HepG2 (cell line): ENCODE measurements around the gene XXYLT1. TPM values are rescaled to one million over a fixed set of nuclear protein-coding genes. Genes with fewer than 3 reads are reported as not detected.

Experiments
- BHLHE40 ChIP-seq: IDR thresholded peaks from 2 replicates; pipeline ENCODE4 v1.6.1; 2011; ENCODE audit warnings: low read length, improper control_type of control experiment
- CCAR2 ChIP-seq: fragments of 200-400 bp; formaldehyde crosslinking; optimal IDR thresholded peaks from 2 replicates; pipeline ENCODE3; 2018; ENCODE audit warnings: low read depth, mild to moderate bottlenecking, low read length, moderate library complexity
- GATAD2A ChIP-seq: IDR thresholded peaks from 2 replicates; pipeline ENCODE4 v1.6.1; 2016
- HHEX ChIP-seq: IDR thresholded peaks from 2 replicates; pipeline ENCODE4 v1.6.1; 2016; ENCODE audit warnings: control low read depth
- MATR3 ChIP-seq: sonication (generic); formaldehyde crosslinking; IDR thresholded peaks from 2 replicates; pipeline ENCODE4 v1.4.0; 2020; ENCODE audit warnings: missing genetic modification reagents
- NR2F6 ChIP-seq, 2 experiments: IDR thresholded peaks; 2 replicates each; pipeline ENCODE4 v1.6.1; 2016; ENCODE audit warnings: antibody characterized with exemption in 1 of 2, mild to moderate bottlenecking in 1 of 2
- SOX13 ChIP-seq, 3 experiments: fragments of 450-650 bp in 1 of 3; sonication (generic) in 1 of 3; formaldehyde crosslinking in 1 of 3; IDR thresholded peaks in 2 of 3; conservative IDR thresholded peaks in 1 of 3; 2 replicates each; pipeline versions ENCODE4 v1.5.0 to v1.6.1; 2016 to 2020; ENCODE audit warnings: antibody characterized with exemption in 1 of 3, mild to moderate bottlenecking in 1 of 3, missing compliant biosample characterization in 1 of 3, missing genetic modification reagents in 1 of 3, moderate library complexity in 1 of 3
- TSC22D2 ChIP-seq: sonication (generic); formaldehyde crosslinking; IDR thresholded peaks from 2 replicates; pipeline ENCODE4 v1.5.1; 2020; ENCODE audit warnings: missing genetic modification reagents, mild to moderate bottlenecking, borderline replicate concordance
- ZBTB42 ChIP-seq: sonication (generic); formaldehyde crosslinking; IDR thresholded peaks from 2 replicates; pipeline ENCODE4 v1.5.0; 2020; ENCODE audit warnings: mild to moderate bottlenecking, missing genetic modification reagents
- ZFP37 ChIP-seq: sonication (generic); formaldehyde crosslinking; IDR thresholded peaks from 2 replicates; pipeline ENCODE4 v1.4.0; 2020; ENCODE audit warnings: missing genetic modification reagents, borderline replicate concordance
- ZKSCAN1 ChIP-seq: fragments of 150-350 bp; IDR thresholded peaks from 2 replicates; pipeline ENCODE4 v1.6.1; 2014; ENCODE audit warnings: low read length
- ZNF317 ChIP-seq: sonication (generic); formaldehyde crosslinking; IDR thresholded peaks from 2 replicates; pipeline ENCODE4 v1.5.0; 2020; ENCODE audit warnings: mild to moderate bottlenecking, missing genetic modification reagents
- ZNF569 ChIP-seq: sonication (generic); formaldehyde crosslinking; IDR thresholded peaks from 2 replicates; pipeline ENCODE4 v1.5.0; 2020; ENCODE audit warnings: mild to moderate bottlenecking, missing genetic modification reagents, moderate library complexity, borderline replicate concordance
- ZSCAN31 ChIP-seq: sonication (generic); formaldehyde crosslinking; IDR thresholded peaks from 2 replicates; pipeline ENCODE4 v1.5.0; 2020; ENCODE audit warnings: low read depth, mild to moderate bottlenecking, missing genetic modification reagents
- polyA plus RNA-seq, 8 experiments: library from polyadenylated mRNA; depleted of rRNA in 3 of 8; stranded (reverse) in 7 of 8; unstranded in 1 of 8; fragments of >200 nt; fragmentation: Illumina TruSeq in 4 of 8; extraction: Trizol in 4 of 8; gene quantifications; 2 replicates each; pipeline versions ENCODE4 v1.2.1 to v1.2.3, GENCODE V29; 2011 to 2016; ENCODE audit warnings: low read depth in 4 of 8, missing spikeins in 1 of 8, mixed read lengths in 1 of 8; ENCODE audit not compliant: insufficient read depth in 1 of 8
- total RNA-seq, 5 experiments: library from RNA; depleted of rRNA; stranded (reverse); fragments of >200 nt; fragmentation: Illumina TruSeq; extraction: Trizol; gene quantifications; 2 replicates each; pipeline ENCODE4 v1.2.3, GENCODE V29; 2016; ENCODE audit warnings: low read depth in 1 of 5
- TF ChIP-seq, protein P1 (sequence below): sonication (generic); formaldehyde crosslinking; IDR thresholded peaks from 2 replicates; pipeline ENCODE4 v1.4.0; 2020; ENCODE audit warnings: low read depth, mild to moderate bottlenecking, missing genetic modification reagents
- TF ChIP-seq, protein P2 (sequence below): sonication (generic); formaldehyde crosslinking; IDR thresholded peaks from 2 replicates; pipeline ENCODE4 v1.5.0; 2020; ENCODE audit warnings: missing genetic modification reagents
- TF ChIP-seq, protein P3 (sequence below): sonication (generic); formaldehyde crosslinking; IDR thresholded peaks from 2 replicates; pipeline ENCODE4 v1.4.0; 2020; ENCODE audit warnings: missing genetic modification reagents
- TF ChIP-seq, protein P4 (sequence below): sonication (generic); formaldehyde crosslinking; IDR thresholded peaks from 2 replicates; pipeline ENCODE4 v1.4.0; 2020; ENCODE audit warnings: missing genetic modification reagents, mild to moderate bottlenecking, borderline replicate concordance
- TF ChIP-seq, protein P5 (sequence below): IDR thresholded peaks from 2 replicates; pipeline ENCODE4 v1.6.1; 2016; ENCODE audit warnings: missing genetic modification reagents, missing compliant biosample characterization

The XXYLT1 gene
- total and polyA plus RNA-seq, 2 of the 13 experiments (the other 11 are each of a cell fraction or from before 2014, with no cell fraction given) = 17.7 to 19.0 TPM

DNA sequence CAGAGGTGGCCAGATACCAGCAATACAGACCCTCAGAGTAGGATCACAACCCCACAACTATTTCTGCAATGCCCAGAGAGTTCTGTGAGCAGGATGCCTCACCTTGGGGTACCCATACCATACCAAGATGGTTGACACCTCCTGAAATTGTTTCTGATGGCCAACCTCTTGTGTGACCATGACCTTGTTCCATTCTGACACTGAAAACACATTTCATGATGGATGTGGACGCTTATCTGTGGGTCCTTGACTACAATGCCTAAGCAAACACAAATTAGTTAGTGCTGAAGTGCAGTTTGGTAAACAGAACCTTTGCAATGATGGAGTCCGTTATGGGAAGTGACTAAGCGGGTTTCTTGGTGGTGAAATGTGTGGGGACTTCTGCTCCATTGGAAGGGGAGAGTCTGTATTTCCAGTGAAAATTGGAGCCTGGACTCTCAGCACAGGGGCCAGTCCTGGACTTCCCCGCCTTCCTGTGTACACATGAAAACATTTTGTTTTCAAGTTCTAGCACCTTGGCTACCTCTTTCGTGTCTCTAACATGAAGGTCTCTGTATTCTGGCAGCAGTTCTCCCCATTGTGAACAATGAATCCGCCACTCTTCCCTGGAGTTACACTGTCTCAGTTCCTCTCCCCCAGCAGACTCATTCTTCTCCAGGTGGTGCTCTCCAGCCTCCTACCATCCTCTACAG lies 106.2 kb downstream of the XXYLT1 start (continued):
- TF ChIP-seq ZKSCAN1 (peak; percentile 20; the same call in 1 of the 2 replicates), ZNF569 (CRISPR knock-in tag) (peak; percentile 32; the same call in 1 of the 2 replicates), GATAD2A (peak; percentile 97), BHLHE40 (no peak), ZSCAN31 (CRISPR knock-in tag) (peak; percentile 71), ZFP37 (peak; percentile 42; the same call in 1 of the 2 replicates), SOX13 (IDR thresholded peaks at IDR 0.05) (peak; percentile 93), SOX13 (CRISPR knock-in tag; conservative IDR thresholded peaks at IDR 0.05 in 1 of 2, IDR thresholded peaks at IDR 0.05 in 1 of 2) (peak in 1 of 2 experiments; percentile 99; a peak in 2 of 4 replicates), CCAR2 (no peak), NR2F6 (IDR thresholded peaks at IDR 0.05) (peak; percentile 98), NR2F6 (CRISPR knock-in tag; IDR thresholded peaks at IDR 0.05) (peak; percentile 99), HHEX (CRISPR knock-in tag) (peak; percentile 90), ZBTB42 (CRISPR knock-in tag) (no peak; the same call in 1 of the 2 replicates), MATR3 (CRISPR knock-in tag) (no peak), TSC22D2 (no peak), ZNF317 (peak; percentile 75)
- TF ChIP-seq, protein P1, sequence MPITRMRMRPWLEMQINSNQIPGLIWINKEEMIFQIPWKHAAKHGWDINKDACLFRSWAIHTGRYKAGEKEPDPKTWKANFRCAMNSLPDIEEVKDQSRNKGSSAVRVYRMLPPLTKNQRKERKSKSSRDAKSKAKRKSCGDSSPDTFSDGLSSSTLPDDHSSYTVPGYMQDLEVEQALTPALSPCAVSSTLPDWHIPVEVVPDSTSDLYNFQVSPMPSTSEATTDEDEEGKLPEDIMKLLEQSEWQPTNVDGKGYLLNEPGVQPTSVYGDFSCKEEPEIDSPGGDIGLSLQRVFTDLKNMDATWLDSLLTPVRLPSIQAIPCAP = 0 out of 2 replicates have a peak, but pooled peaks have one; percentile 12
- TF ChIP-seq, protein P2, sequence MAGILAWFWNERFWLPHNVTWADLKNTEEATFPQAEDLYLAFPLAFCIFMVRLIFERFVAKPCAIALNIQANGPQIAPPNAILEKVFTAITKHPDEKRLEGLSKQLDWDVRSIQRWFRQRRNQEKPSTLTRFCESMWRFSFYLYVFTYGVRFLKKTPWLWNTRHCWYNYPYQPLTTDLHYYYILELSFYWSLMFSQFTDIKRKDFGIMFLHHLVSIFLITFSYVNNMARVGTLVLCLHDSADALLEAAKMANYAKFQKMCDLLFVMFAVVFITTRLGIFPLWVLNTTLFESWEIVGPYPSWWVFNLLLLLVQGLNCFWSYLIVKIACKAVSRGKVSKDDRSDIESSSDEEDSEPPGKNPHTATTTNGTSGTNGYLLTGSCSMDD = no peak
- TF ChIP-seq, protein P3, sequence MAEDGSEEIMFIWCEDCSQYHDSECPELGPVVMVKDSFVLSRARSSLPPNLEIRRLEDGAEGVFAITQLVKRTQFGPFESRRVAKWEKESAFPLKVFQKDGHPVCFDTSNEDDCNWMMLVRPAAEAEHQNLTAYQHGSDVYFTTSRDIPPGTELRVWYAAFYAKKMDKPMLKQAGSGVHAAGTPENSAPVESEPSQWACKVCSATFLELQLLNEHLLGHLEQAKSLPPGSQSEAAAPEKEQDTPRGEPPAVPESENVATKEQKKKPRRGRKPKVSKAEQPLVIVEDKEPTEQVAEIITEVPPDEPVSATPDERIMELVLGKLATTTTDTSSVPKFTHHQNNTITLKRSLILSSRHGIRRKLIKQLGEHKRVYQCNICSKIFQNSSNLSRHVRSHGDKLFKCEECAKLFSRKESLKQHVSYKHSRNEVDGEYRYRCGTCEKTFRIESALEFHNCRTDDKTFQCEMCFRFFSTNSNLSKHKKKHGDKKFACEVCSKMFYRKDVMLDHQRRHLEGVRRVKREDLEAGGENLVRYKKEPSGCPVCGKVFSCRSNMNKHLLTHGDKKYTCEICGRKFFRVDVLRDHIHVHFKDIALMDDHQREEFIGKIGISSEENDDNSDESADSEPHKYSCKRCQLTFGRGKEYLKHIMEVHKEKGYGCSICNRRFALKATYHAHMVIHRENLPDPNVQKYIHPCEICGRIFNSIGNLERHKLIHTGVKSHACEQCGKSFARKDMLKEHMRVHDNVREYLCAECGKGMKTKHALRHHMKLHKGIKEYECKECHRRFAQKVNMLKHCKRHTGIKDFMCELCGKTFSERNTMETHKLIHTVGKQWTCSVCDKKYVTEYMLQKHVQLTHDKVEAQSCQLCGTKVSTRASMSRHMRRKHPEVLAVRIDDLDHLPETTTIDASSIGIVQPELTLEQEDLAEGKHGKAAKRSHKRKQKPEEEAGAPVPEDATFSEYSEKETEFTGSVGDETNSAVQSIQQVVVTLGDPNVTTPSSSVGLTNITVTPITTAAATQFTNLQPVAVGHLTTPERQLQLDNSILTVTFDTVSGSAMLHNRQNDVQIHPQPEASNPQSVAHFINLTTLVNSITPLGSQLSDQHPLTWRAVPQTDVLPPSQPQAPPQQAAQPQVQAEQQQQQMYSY (CRISPR knock-in tag) = peak; percentile 89
- TF ChIP-seq, protein P4, sequence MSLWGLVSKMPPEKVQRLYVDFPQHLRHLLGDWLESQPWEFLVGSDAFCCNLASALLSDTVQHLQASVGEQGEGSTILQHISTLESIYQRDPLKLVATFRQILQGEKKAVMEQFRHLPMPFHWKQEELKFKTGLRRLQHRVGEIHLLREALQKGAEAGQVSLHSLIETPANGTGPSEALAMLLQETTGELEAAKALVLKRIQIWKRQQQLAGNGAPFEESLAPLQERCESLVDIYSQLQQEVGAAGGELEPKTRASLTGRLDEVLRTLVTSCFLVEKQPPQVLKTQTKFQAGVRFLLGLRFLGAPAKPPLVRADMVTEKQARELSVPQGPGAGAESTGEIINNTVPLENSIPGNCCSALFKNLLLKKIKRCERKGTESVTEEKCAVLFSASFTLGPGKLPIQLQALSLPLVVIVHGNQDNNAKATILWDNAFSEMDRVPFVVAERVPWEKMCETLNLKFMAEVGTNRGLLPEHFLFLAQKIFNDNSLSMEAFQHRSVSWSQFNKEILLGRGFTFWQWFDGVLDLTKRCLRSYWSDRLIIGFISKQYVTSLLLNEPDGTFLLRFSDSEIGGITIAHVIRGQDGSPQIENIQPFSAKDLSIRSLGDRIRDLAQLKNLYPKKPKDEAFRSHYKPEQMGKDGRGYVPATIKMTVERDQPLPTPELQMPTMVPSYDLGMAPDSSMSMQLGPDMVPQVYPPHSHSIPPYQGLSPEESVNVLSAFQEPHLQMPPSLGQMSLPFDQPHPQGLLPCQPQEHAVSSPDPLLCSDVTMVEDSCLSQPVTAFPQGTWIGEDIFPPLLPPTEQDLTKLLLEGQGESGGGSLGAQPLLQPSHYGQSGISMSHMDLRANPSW (CRISPR knock-in tag) = peak; percentile 90; the same call in 1 of the 2 replicates
- TF ChIP-seq, protein P5, sequence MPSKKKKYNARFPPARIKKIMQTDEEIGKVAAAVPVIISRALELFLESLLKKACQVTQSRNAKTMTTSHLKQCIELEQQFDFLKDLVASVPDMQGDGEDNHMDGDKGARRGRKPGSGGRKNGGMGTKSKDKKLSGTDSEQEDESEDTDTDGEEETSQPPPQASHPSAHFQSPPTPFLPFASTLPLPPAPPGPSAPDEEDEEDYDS (CRISPR knock-in tag) = peak; percentile 55
